ENCODE data around the gene ESR2. TPM values are rescaled to one million over a fixed set of nuclear protein-coding genes. Genes with fewer than 3 reads are reported as not detected.
A peak's percentile ranks its signal among the peaks of the same experiment; 100 is the strongest.

ESR2 gene
- total and polyA plus RNA-seq, 12 donors = 0.12 to 1.6 (median 0.73) TPM

- Histone ChIP-seq H3K4me3 (peak overlapping the region in 1 of 10 donors; percentile 7), H3K4me1 (peaks cover 0 to 38% (median 21%) of the 10 kb centered on the region in 9 donors), H3K27me3 (no peaks in the 10 kb centered on the region), H3K9me3 (no peaks in the 10 kb centered on the region), H3K36me3 (peaks cover 0 to 73% (median 27%) of the 10 kb centered on the region in 9 donors), H3K27ac (peak overlapping the region in 8 of 10 donors; percentile 17 to 69 (median 53))
- ATAC-seq = peak; percentile 63 to 86 (median 80)
- 42 to 56% methylated on average over 20 to 21 of the region's 21 CpGs for WGBS, 2 donors
- intact Hi-C loops (cut with DNase I) = no loop called here
- peak; percentile 54 to 57 for DNase-seq
- no peak for TF ChIP-seq CTCF (IDR thresholded peaks at IDR 0.05)
Observed at GRCh38 chr14:64209444-64210131, 84.6 kb downstream of the ESR2 start.

DNA sequence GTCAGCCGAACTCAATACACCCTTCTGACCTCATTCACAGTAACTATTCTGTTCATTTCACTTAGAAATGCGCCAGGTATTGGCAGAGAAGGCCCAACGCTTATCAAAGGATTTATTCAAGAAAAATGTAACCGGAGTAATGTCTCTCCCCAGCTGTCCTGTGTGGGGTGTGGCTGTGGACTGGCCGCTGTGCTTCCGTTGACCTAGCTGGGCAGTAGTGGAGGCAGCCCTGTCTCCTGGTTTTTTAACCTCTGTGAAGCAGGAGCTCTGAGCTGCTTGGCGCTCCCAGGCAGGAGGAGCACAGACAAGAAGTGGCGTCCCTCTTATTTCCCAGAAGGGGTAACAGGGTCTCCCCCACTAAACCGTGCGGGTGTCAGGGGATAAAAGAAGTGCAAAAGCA lies 85.2 kb downstream of the ESR2 start:
- DNase-seq (no peak), ATAC-seq (peak in 7 of 8 donors; percentile 15 to 58 (median 34))
- Histone ChIP-seq H3K9me3 (no peaks in the 10 kb centered on the region), H3K27me3 (no peaks in the 10 kb centered on the region), H3K27ac (peak overlapping the region in 8 of 10 donors; percentile 17 to 69 (median 53)), H3K4me3 (no peak overlapping the region), H3K4me1 (peaks cover 0 to 32% (median 21%) of the 10 kb centered on the region in 9 donors), H3K36me3 (peaks cover 0 to 73% (median 27%) of the 10 kb centered on the region in 9 donors)
- TF ChIP-seq CTCF (IDR thresholded peaks at IDR 0.05) = no peak
- intact Hi-C loops (cut with DNase I) = no loop called here
- 72 to 77% methylated on average over 10 of the region's 10 CpGs for WGBS, 2 donors

- Histone ChIP-seq H3K4me1 (peaks cover 0 to 28% (median 16%) of the 10 kb centered on the region in 9 donors), H3K9me3 (no peaks in the 10 kb centered on the region), H3K27me3 (no peaks in the 10 kb centered on the region), H3K4me3 (no peak overlapping the region), H3K36me3 (peaks cover 0 to 73% (median 26%) of the 10 kb centered on the region in 9 donors), H3K27ac (no peak overlapping the region)
- no peak for TF ChIP-seq CTCF (IDR thresholded peaks at IDR 0.05)
- peak in 1 of 8 donors; percentile 7 for ATAC-seq
- intact Hi-C loops (cut with DNase I) = no loop called here
- WGBS, 2 donors = 84 to 95% methylated on average over 7 of the region's 7 CpGs
- DNase-seq = no peak
Observed at GRCh38 chr14:64208261-64208660, 85.9 kb downstream of the ESR2 start.

DNA sequence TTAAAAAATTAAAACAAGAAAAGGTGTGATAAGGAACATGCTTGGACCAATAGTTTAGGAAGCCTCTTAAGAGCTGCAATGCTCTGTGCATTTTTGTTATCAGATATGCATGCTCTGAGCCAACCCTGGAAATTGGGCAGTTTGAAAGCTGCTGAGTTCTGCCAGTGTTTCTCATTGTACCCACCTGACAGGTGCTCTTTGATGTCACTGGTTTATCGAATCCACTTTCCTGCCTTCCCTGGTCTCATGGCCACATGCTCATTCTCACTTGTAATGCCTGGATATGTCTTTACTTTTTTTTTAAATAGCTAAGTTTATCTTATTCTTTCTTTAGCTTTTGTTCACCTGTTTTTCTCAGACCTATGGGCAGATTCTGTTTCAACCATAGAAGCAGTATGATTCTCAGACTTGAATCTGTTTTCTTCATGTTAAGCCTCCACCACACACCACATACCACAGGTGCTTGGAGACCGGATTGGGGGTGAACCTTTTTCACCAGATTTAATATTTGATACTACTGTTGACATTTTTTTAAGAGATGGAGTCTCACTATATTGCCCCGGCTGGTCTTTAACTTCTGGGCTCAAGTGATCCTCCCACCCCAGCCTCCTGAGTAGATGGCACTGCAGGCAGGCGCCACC lies 90.7 kb downstream of the ESR2 start:
- TF ChIP-seq CTCF (IDR thresholded peaks at IDR 0.05) = no peak
- intact Hi-C loops (cut with DNase I) = no loop called here
- DNase-seq (no peak), ATAC-seq (no peak)
- H3K27me3 ChIP-seq = no peaks in the 10 kb centered on the region
- no peak overlapping the region for H3K27ac ChIP-seq
- no peak overlapping the region for H3K4me3 ChIP-seq
- 94% methylated on average over 4 of the region's 4 CpGs for WGBS, 2 donors
- no peaks in the 10 kb centered on the region for H3K9me3 ChIP-seq
- peaks cover 0 to 37% (median 0%) of the 10 kb centered on the region in 9 donors for H3K36me3 ChIP-seq
- peaks cover 4 to 35% (median 23%) of the 10 kb centered on the region in 9 donors for H3K4me1 ChIP-seq
